Memory B cell (primary cell): Measurements from ENCODE around the gene GPX3.

Source experiments
- ATAC-seq: fragments of 150-1000 bp; cut with Tn5 transposase; 2 replicates; pipeline ENCODE4 v1.10.0; 2021; ENCODE audit warnings: low read depth, mild to moderate bottlenecking, moderate library complexity
- DNase-seq, 2 donors: peaks; one replicate each; pipeline ENCODE4 v3.0.0; 2022; ENCODE audit warnings: low spot score in 2 of 2
- H3K27ac Mint-ChIP-seq: one replicate; pipeline ENCODE4 v1.8.0; 2022; ENCODE audit warnings: mild to moderate bottlenecking, moderate library complexity, mixed read lengths
- H3K27me3 Mint-ChIP-seq: one replicate; pipeline ENCODE4 v1.8.0; 2022; ENCODE audit warnings: mixed read lengths
- H3K36me3 Mint-ChIP-seq: one replicate; pipeline ENCODE4 v1.8.0; 2022; ENCODE audit warnings: mild to moderate bottlenecking, mixed read lengths
- H3K4me1 Mint-ChIP-seq: one replicate; pipeline ENCODE4 v1.8.0; 2022; ENCODE audit warnings: mixed read lengths
- H3K4me3 Mint-ChIP-seq: one replicate; pipeline ENCODE4 v1.8.0; 2022; ENCODE audit warnings: mild to moderate bottlenecking, moderate library complexity, mixed read lengths
- H3K9me3 Mint-ChIP-seq: one replicate; pipeline ENCODE4 v1.8.0; 2022; ENCODE audit warnings: mixed read lengths

The GPX3 gene

GRCh38 chr5:151051066-151051930 is 30.9 kb downstream of the GPX3 start:
- Mint-ChIP-seq H3K9me3 (no peaks in the 10 kb centered on the region), H3K27ac (no peak overlapping the region), H3K4me1 (peaks cover 26% of the 10 kb centered on the region), H3K4me3 (no peak overlapping the region), H3K36me3 (peaks cover 40% of the 10 kb centered on the region), H3K27me3 (no peaks in the 10 kb centered on the region)
- DNase-seq (peak; percentile 75 to 77), ATAC-seq (peak; percentile 86)

- peaks cover 28% of the 10 kb centered on the region for H3K4me1 Mint-ChIP-seq
- H3K27ac Mint-ChIP-seq = peak overlapping the region; percentile 91
- no peak for DNase-seq
- H3K36me3 Mint-ChIP-seq = peaks cover 42% of the 10 kb centered on the region
- no peaks in the 10 kb centered on the region for H3K27me3 Mint-ChIP-seq
- ATAC-seq = no peak
- no peak overlapping the region for H3K4me3 Mint-ChIP-seq
- no peaks in the 10 kb centered on the region for H3K9me3 Mint-ChIP-seq
These were observed 31.7 kb downstream of the GPX3 start for GRCh38 chr5:151051931-151052608.

GRCh38 chr5:151052836-151053235 is 32.4 kb downstream of the GPX3 start:
- H3K27ac Mint-ChIP-seq = peak overlapping the region; percentile 91
- no peaks in the 10 kb centered on the region for H3K9me3 Mint-ChIP-seq
- peak in 1 of 2 donors; percentile 9 for DNase-seq
- H3K27me3 Mint-ChIP-seq = no peaks in the 10 kb centered on the region
- peaks cover 39% of the 10 kb centered on the region for H3K36me3 Mint-ChIP-seq
- peaks cover 29% of the 10 kb centered on the region for H3K4me1 Mint-ChIP-seq
- peak; percentile 64 for ATAC-seq
- peak overlapping the region; percentile 18 for H3K4me3 Mint-ChIP-seq

GRCh38 chr5:151053796-151054462 is 33.5 kb downstream of the GPX3 start:
- H3K4me3 Mint-ChIP-seq = no peak overlapping the region
- ATAC-seq = no peak
- H3K4me1 Mint-ChIP-seq = peaks cover 30% of the 10 kb centered on the region
- no peaks in the 10 kb centered on the region for H3K27me3 Mint-ChIP-seq
- H3K36me3 Mint-ChIP-seq = peaks cover 36% of the 10 kb centered on the region
- no peak for DNase-seq
- H3K9me3 Mint-ChIP-seq = no peaks in the 10 kb centered on the region
- H3K27ac Mint-ChIP-seq = no peak overlapping the region

- H3K27me3 Mint-ChIP-seq = no peaks in the 10 kb centered on the region
- peaks cover 39% of the 10 kb centered on the region for H3K36me3 Mint-ChIP-seq
- ATAC-seq = no peak
- H3K4me1 Mint-ChIP-seq = peaks cover 38% of the 10 kb centered on the region
- DNase-seq = no peak
- no peaks in the 10 kb centered on the region for H3K9me3 Mint-ChIP-seq
- H3K4me3 Mint-ChIP-seq = no peak overlapping the region
- peak overlapping the region; percentile 16 for H3K27ac Mint-ChIP-seq
These were observed 34.3 kb downstream of the GPX3 start for GRCh38 chr5:151054709-151055108.

- Mint-ChIP-seq H3K27ac (no peak overlapping the region), H3K4me3 (no peak overlapping the region), H3K9me3 (no peaks in the 10 kb centered on the region), H3K4me1 (peaks cover 44% of the 10 kb centered on the region), H3K27me3 (no peaks in the 10 kb centered on the region), H3K36me3 (peaks cover 39% of the 10 kb centered on the region)
- DNase-seq (no peak), ATAC-seq (no peak)
These were observed 34.9 kb downstream of the GPX3 start for GRCh38 chr5:151055336-151055735.

- Mint-ChIP-seq H3K27me3 (no peaks in the 10 kb centered on the region), H3K9me3 (no peaks in the 10 kb centered on the region), H3K36me3 (peaks cover 44% of the 10 kb centered on the region), H3K4me3 (no peak overlapping the region), H3K4me1 (peaks cover 53% of the 10 kb centered on the region), H3K27ac (peak overlapping the region; percentile 68)
- no peak for DNase-seq
- no peak for ATAC-seq
These were observed 36.3 kb downstream of the GPX3 start for GRCh38 chr5:151056379-151057325.

- Mint-ChIP-seq H3K27me3 (no peaks in the 10 kb centered on the region), H3K9me3 (no peaks in the 10 kb centered on the region), H3K4me3 (no peak overlapping the region), H3K27ac (peak overlapping the region; percentile 97), H3K4me1 (peaks cover 46% of the 10 kb centered on the region), H3K36me3 (peaks cover 43% of the 10 kb centered on the region)
- no peak for ATAC-seq
- DNase-seq = no peak
These were observed 37.9 kb downstream of the GPX3 start for GRCh38 chr5:151058301-151058700.

GRCh38 chr5:151058891-151059489 is 38.6 kb downstream of the GPX3 start:
- Mint-ChIP-seq H3K4me1 (peaks cover 44% of the 10 kb centered on the region), H3K36me3 (peaks cover 42% of the 10 kb centered on the region), H3K9me3 (no peaks in the 10 kb centered on the region), H3K4me3 (peak overlapping the region; percentile 72), H3K27ac (peak overlapping the region; percentile 97), H3K27me3 (no peaks in the 10 kb centered on the region)
- peak in 1 of 2 donors; percentile 38 for DNase-seq
- peak; percentile 55 for ATAC-seq

- peak overlapping the region; percentile 97 for H3K27ac Mint-ChIP-seq
- H3K4me3 Mint-ChIP-seq = peak overlapping the region; percentile 59
- H3K27me3 Mint-ChIP-seq = no peaks in the 10 kb centered on the region
- DNase-seq = no peak
- H3K4me1 Mint-ChIP-seq = peaks cover 54% of the 10 kb centered on the region
- ATAC-seq = no peak
- no peaks in the 10 kb centered on the region for H3K9me3 Mint-ChIP-seq
- H3K36me3 Mint-ChIP-seq = peaks cover 35% of the 10 kb centered on the region
These were observed 40.4 kb downstream of the GPX3 start for GRCh38 chr5:151060742-151061141.

GRCh38 chr5:151062405-151063141 is 42.2 kb downstream of the GPX3 start:
- H3K36me3 Mint-ChIP-seq = peaks cover 26% of the 10 kb centered on the region
- peaks cover 59% of the 10 kb centered on the region for H3K4me1 Mint-ChIP-seq
- no peak overlapping the region for H3K4me3 Mint-ChIP-seq
- H3K27me3 Mint-ChIP-seq = no peaks in the 10 kb centered on the region
- ATAC-seq (no peak), DNase-seq (no peak)
- H3K9me3 Mint-ChIP-seq = no peaks in the 10 kb centered on the region
- no peak overlapping the region for H3K27ac Mint-ChIP-seq

GRCh38 chr5:151063142-151063989 is 43.0 kb downstream of the GPX3 start:
- DNase-seq (no peak), ATAC-seq (no peak)
- no peaks in the 10 kb centered on the region for H3K9me3 Mint-ChIP-seq
- peaks cover 27% of the 10 kb centered on the region for H3K36me3 Mint-ChIP-seq
- no peak overlapping the region for H3K27ac Mint-ChIP-seq
- H3K27me3 Mint-ChIP-seq = no peaks in the 10 kb centered on the region
- H3K4me1 Mint-ChIP-seq = peaks cover 67% of the 10 kb centered on the region
- H3K4me3 Mint-ChIP-seq = no peak overlapping the region
